Activated T-helper 2 cell treated with anti-CD3 and anti-CD28 coated beads, Interferon-gamma antibody, Interleukin-2, Interleukin-4, amounts not matched to agents 10 μg/mL and 5 μg/mL and 100 μg/mL, durations not matched to agents 14 hours and 24 hours and 36 hours (primary cell): Measurements from ENCODE around the gene CBFA2T3. TPM values are rescaled to one million over a fixed set of nuclear protein-coding genes. Genes with fewer than 3 reads are reported as not detected.

Source experiments
- DNase-seq: peaks from one replicate; pipeline ENCODE4 v3.0.0; 2021; ENCODE audit warnings: low spot score
- H3K27ac Mint-ChIP-seq: one replicate; pipeline ENCODE4 v1.8.0; 2021; ENCODE audit warnings: mixed read lengths
- H3K27me3 Mint-ChIP-seq: one replicate; pipeline ENCODE4 v1.8.0; 2021; ENCODE audit warnings: low read depth, mixed read lengths
- H3K36me3 Mint-ChIP-seq: one replicate; pipeline ENCODE4 v1.8.0; 2021; ENCODE audit warnings: low read depth, mixed read lengths
- H3K4me1 Mint-ChIP-seq: one replicate; pipeline ENCODE4 v1.8.0; 2021; ENCODE audit warnings: low read depth, mixed read lengths
- H3K4me3 Mint-ChIP-seq: one replicate; pipeline ENCODE4 v1.8.0; 2021; ENCODE audit warnings: low read depth, mild to moderate bottlenecking, moderate library complexity, mixed read lengths
- H3K9me3 Mint-ChIP-seq: one replicate; pipeline ENCODE4 v1.8.0; 2021; ENCODE audit warnings: mixed read lengths
- intact Hi-C: fragments of 100-400 bp; cut with micrococcal nuclease; formaldehyde crosslinking; loops from one replicate; pipeline ENCODE4 v1.15.1; 2023
- total RNA-seq: library from RNA; stranded (reverse); gene quantifications from 2 replicates; pipeline ENCODE4 v1.2.3, GENCODE V29; 2022

Gene CBFA2T3
- total RNA-seq, 1 donor from 2014 or later, result 0.30 TPM

DNA sequence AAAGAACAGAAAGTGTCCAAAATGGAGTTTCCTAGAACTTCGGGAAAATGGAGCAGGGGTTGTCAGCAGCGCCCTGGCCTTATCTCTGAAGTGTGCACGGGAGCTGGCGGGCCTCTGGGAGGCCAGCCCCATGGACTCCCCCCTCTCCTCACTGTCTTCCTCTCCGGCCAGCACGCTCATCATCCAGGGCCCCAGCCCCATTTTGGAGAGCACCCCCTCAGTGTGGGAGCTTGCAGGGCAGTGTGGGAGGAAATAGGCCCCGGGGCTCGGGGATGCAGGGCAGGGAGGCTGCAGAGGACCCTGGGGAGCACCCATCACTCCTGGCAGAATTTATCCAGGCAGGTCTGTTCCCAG lies 105.7 kb downstream of the CBFA2T3 start:
- Mint-ChIP-seq H3K4me1 (peaks cover 1% of the 10 kb centered on the region), H3K36me3 (no peaks in the 10 kb centered on the region), H3K9me3 (no peaks in the 10 kb centered on the region), H3K4me3 (no peak overlapping the region), H3K27ac (no peak overlapping the region), H3K27me3 (peaks cover 9% of the 10 kb centered on the region)
- DNase-seq, result no peak
- intact Hi-C loops, result no loop called here

DNA sequence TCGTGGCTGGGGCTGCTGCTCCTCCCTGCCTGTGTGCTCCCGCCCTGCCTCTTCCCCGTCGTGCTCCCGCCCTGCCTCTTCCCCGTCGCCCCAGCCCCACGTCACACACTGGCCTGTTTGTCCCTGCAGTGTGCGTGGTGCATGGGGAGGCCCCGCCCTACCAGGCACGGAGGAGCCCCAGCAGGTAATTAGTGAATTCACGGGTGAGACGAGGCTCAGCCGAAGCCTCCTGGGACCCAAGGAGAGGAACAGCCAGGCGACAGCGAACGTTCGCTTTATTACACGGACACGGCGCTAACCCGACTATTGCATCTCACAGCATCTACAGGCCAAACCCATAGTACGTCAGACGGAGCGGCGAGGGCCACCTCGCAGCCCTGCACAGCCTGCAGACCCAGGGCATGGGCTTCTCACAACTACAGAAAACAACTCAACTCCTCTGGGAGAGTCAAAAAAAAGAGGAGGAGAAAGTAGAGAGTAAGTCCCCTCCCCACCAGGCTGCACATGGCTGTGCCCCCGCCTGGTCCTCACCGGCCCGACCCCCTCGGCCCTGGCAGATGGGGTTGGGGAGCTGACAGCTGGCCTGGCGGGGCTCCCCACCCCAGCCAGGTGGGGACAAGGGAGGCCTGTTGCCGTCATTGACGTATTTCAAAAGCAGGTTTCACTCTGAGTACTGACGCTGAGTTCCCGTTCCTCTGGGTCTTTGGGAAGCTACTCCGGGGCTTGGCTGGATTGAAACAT lies 106.2 kb downstream of the CBFA2T3 start:
- DNase-seq, result no peak
- H3K36me3 Mint-ChIP-seq, result no peaks in the 10 kb centered on the region
- intact Hi-C loops, result no loop called here
- no peak overlapping the region for H3K27ac Mint-ChIP-seq
- H3K4me1 Mint-ChIP-seq, result peaks cover 1% of the 10 kb centered on the region
- no peaks in the 10 kb centered on the region for H3K9me3 Mint-ChIP-seq
- H3K4me3 Mint-ChIP-seq, result no peak overlapping the region
- H3K27me3 Mint-ChIP-seq, result peaks cover 9% of the 10 kb centered on the region

DNA sequence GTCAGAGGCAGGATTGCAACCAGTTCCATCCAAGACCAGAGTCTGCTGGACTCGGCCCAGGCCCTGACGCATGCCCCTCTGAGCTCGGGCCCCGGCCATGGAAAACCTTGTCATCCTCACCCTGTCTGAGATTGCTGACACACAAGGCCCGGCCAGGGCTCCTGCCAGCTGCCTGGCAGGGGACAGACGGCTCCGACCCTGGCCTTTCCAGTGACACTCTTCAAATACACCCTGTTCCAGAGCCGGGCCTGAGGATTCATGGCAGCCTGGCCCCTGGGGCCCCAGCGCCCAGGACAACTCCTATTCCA lies 107.4 kb downstream of the CBFA2T3 start:
- peaks cover 9% of the 10 kb centered on the region for H3K27me3 Mint-ChIP-seq
- H3K4me1 Mint-ChIP-seq, result peaks cover 1% of the 10 kb centered on the region
- H3K36me3 Mint-ChIP-seq, result no peaks in the 10 kb centered on the region
- no peak overlapping the region for H3K4me3 Mint-ChIP-seq
- intact Hi-C loops, result no loop called here
- no peaks in the 10 kb centered on the region for H3K9me3 Mint-ChIP-seq
- H3K27ac Mint-ChIP-seq, result no peak overlapping the region
- DNase-seq, result no peak

DNA sequence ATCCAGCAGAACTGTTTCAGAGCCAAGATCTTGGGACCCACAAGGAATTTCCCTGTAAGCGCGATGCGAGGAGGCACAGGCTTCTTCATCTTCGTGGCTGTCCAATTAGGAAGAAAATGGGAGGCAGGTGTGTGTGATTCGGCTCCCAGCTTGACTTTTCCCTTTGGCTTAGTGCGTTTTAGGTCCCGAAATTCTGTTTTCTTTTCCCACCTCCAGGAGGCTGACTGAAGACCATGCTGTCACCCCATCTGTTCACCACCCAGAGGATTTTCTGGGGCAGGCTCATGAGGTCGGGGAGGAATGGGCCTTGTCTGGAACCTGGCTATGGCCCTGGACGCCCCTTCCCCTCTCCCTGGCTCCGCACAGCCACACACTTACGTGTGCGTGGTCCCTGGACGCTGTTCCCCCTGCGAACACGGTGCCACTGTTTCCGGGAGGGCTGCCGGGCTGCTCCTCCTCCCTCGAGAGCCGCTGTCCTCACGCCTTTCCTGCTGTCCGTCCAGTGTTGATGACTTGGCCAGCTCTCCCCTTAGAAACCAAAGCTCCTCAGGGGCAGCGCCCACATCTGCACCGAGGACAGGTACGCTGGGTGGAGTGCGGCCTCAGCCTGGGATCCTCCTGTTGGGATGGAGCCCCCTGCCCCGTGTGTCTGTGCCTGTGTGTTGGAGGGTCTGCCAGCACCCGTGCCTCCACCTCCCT lies 107.9 kb downstream of the CBFA2T3 start:
- Mint-ChIP-seq H3K4me3 (no peak overlapping the region), H3K36me3 (no peaks in the 10 kb centered on the region), H3K9me3 (no peaks in the 10 kb centered on the region), H3K27me3 (peaks cover 9% of the 10 kb centered on the region), H3K27ac (no peak overlapping the region), H3K4me1 (peaks cover 1% of the 10 kb centered on the region)
- intact Hi-C loops, result no loop called here
- no peak for DNase-seq

DNA sequence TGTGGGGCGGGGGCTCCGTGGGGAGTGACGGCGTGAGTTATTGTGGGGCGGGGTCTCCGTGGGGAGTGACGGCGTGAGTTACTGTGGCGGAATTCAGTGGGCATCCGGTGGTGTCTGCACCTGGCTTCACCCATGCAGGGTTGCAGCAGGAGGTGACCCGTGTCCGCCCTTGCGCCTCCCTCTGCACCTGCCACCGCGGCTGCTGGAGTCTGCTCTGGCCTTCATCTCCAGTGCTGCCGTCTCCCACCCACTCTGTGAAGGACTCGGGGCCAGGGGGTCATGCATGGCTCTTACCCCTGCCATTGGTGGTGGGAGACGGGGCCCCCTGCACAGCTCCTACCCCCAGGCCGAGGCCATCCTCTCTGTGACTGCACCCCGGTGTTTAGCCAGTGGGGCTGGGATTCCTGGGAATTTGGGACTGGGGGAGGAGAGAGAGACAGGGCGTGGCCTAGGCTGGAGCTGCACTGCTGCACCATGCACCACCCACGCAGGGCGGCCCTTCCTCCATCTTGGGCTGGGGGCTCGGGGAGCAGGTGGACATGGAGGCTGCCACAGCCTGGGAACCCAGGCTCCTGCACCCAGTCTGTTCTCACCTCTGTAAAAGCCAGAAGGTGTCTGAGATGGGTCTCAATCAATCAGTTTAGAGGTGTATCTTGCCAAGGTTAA lies 109.3 kb downstream of the CBFA2T3 start:
- no peak overlapping the region for H3K4me3 Mint-ChIP-seq
- H3K27ac Mint-ChIP-seq, result no peak overlapping the region
- H3K36me3 Mint-ChIP-seq, result no peaks in the 10 kb centered on the region
- no peaks in the 10 kb centered on the region for H3K9me3 Mint-ChIP-seq
- peaks cover 1% of the 10 kb centered on the region for H3K4me1 Mint-ChIP-seq
- H3K27me3 Mint-ChIP-seq, result peaks cover 9% of the 10 kb centered on the region
- DNase-seq, result no peak
- intact Hi-C loops, result no loop called here

DNA sequence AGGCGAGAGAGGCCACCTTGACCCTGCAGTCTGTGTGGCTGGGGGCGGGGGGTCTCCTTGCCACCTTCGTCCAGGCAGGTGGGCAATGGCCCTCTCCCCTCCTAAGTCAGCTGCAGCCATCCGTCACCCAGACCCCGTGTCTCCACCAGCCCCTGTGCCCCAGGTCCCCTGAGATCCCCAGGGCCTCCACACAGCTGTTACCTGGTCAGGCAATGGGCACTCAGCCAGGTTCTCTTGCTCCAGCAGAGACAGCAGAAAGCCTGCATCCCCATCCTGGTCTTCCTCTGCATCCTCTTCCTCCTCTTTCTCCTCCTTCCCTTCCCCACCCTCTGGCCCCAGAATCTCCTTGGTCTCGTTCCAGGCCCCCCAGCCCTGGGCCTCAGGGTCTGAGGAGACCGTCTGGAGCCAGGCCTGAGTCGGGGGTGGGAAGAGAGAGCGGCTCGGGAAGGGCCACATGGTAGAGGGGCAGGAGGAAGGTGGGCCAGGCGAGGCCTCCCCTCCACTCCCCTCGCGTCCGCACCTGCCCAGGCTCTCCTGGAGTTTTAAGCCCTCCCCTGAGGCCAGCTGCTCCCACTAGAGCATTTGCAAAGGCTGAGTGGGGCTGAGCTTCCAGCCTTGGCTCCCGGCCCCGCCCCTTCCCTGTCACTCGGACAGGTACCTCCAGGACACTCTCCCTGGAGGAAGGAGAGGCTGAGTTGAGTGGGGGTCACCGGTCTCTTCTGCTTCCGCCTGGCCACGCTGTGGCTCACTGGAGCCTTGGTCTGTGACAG lies 110.7 kb downstream of the CBFA2T3 start, which contains the start of gene PABPN1L:
TSS of gene PABPN1L (minus strand) at position 510 of the 770 bp plus-strand sequence. CDS start at position 456, 54 bp downstream.
- no peak within 1 kb of the TSS for H3K27ac Mint-ChIP-seq
- H3K9me3 Mint-ChIP-seq, result no peaks in the 10 kb centered on the region
- no peak for DNase-seq
- H3K36me3 Mint-ChIP-seq, result no peaks in the 10 kb centered on the region
- H3K27me3 Mint-ChIP-seq, result peaks cover 7% of the 10 kb centered on the region
- H3K4me1 Mint-ChIP-seq, result peaks cover 1% of the 10 kb centered on the region
- intact Hi-C loops, result no loop called here
- no peak within 1 kb of the TSS for H3K4me3 Mint-ChIP-seq

- intact Hi-C loops, result no loop called here
- Mint-ChIP-seq H3K36me3 (peaks cover 4% of the 10 kb centered on the region), H3K27ac (no peak overlapping the region), H3K9me3 (no peaks in the 10 kb centered on the region), H3K4me3 (no peak overlapping the region), H3K4me1 (no peaks in the 10 kb centered on the region), H3K27me3 (peaks cover 3% of the 10 kb centered on the region)
- DNase-seq, result no peak
These were observed 111.3 kb downstream of the CBFA2T3 start for GRCh38 chr16:88865742-88866141.

DNA sequence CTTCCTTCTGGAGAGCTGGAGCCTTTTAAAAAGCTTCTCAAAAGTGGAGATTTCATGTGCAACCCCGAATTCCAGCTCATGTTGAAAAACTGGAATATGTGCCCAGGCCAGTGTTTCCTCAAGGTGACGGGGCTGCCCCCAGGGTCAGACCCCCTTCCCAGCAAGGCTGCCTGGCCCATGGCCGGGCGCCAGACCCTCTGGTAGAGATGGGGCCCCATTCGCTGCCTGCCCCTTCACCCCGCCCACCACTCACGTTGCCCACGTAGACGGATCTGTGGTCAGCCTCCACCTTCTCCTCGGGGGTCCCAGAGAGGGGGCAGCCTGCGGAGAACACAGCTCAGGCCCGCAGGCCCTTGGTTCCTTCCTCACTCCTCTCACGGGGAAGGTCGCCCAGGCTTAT lies 111.7 kb downstream of the CBFA2T3 start:
- DNase-seq, result no peak
- H3K27me3 Mint-ChIP-seq, result no peaks in the 10 kb centered on the region
- no peaks in the 10 kb centered on the region for H3K9me3 Mint-ChIP-seq
- H3K4me3 Mint-ChIP-seq, result no peak overlapping the region
- intact Hi-C loops, result no loop called here
- no peaks in the 10 kb centered on the region for H3K4me1 Mint-ChIP-seq
- H3K27ac Mint-ChIP-seq, result no peak overlapping the region
- peaks cover 6% of the 10 kb centered on the region for H3K36me3 Mint-ChIP-seq

GRCh38 chr16:88864521-88864920 lies 112.5 kb downstream of the CBFA2T3 start:
- H3K27me3 Mint-ChIP-seq, result no peaks in the 10 kb centered on the region
- H3K36me3 Mint-ChIP-seq, result peaks cover 6% of the 10 kb centered on the region
- intact Hi-C loops, result no loop called here
- DNase-seq, result no peak
- no peak overlapping the region for H3K27ac Mint-ChIP-seq
- no peak overlapping the region for H3K4me3 Mint-ChIP-seq
- H3K9me3 Mint-ChIP-seq, result no peaks in the 10 kb centered on the region
- H3K4me1 Mint-ChIP-seq, result no peaks in the 10 kb centered on the region

GRCh38 chr16:88864099-88864498 lies 112.9 kb downstream of the CBFA2T3 start:
- no peaks in the 10 kb centered on the region for H3K4me1 Mint-ChIP-seq
- no peak for DNase-seq
- H3K4me3 Mint-ChIP-seq, result no peak overlapping the region
- intact Hi-C loops, result no loop called here
- no peaks in the 10 kb centered on the region for H3K27me3 Mint-ChIP-seq
- peaks cover 10% of the 10 kb centered on the region for H3K36me3 Mint-ChIP-seq
- no peaks in the 10 kb centered on the region for H3K9me3 Mint-ChIP-seq
- H3K27ac Mint-ChIP-seq, result no peak overlapping the region

DNA sequence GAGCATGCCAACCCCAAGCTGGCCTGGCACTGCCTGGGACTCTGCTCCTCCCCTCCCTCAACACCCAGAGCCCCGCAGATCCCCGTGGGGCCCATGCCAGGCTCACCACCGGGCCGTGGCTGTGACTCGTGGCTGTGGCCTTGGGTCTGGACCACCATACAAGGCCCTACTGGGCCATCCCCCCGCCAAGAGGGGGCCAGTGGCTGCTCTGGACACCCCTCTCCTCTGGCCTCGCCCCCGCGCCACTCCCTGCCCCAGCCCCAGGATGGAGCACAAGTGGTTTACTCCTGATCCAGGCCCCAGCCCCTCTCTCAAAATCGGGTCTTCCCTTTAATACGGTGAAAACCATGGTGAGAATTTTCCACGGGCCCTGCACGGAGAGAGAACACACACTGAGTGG lies 113.6 kb downstream of the CBFA2T3 start:
- no peak overlapping the region for H3K27ac Mint-ChIP-seq
- intact Hi-C loops, result no loop called here
- no peaks in the 10 kb centered on the region for H3K9me3 Mint-ChIP-seq
- no peaks in the 10 kb centered on the region for H3K27me3 Mint-ChIP-seq
- DNase-seq, result no peak
- H3K36me3 Mint-ChIP-seq, result peaks cover 10% of the 10 kb centered on the region
- H3K4me3 Mint-ChIP-seq, result no peak overlapping the region
- H3K4me1 Mint-ChIP-seq, result no peaks in the 10 kb centered on the region

GRCh38 chr16:88862968-88863367 lies 114.0 kb downstream of the CBFA2T3 start:
- Mint-ChIP-seq H3K4me3 (no peak overlapping the region), H3K27ac (no peak overlapping the region), H3K9me3 (no peaks in the 10 kb centered on the region), H3K36me3 (peaks cover 10% of the 10 kb centered on the region), H3K4me1 (peaks cover 3% of the 10 kb centered on the region), H3K27me3 (no peaks in the 10 kb centered on the region)
- intact Hi-C loops, result no loop called here
- DNase-seq, result no peak
